Iris pigment epithelial cell (primary cell): ENCODE results near the gene SLC7A6OS.

ENCODE experiments used
- DNase-seq: peaks from one replicate; pipeline ENCODE4 v3.0.0-alpha.2; 2011; ENCODE audit warnings: low read depth

Gene SLC7A6OS

GRCh38 chr16:68279726-68280558, 30.8 kb downstream of the SLC7A6OS start:
- no peak for DNase-seq

- no peak for DNase-seq
Measured at GRCh38 chr16:68276223-68276622, 34.5 kb downstream of the SLC7A6OS start.

GRCh38 chr16:68275611-68276191, 35.0 kb downstream of the SLC7A6OS start:
- DNase-seq = no peak

GRCh38 chr16:68274441-68274840, 36.3 kb downstream of the SLC7A6OS start:
- DNase-seq = no peak

GRCh38 chr16:68273896-68274295, 36.9 kb downstream of the SLC7A6OS start:
- no peak for DNase-seq

GRCh38 chr16:68273459-68273858, 37.3 kb downstream of the SLC7A6OS start:
- DNase-seq = no peak

- DNase-seq = no peak
Measured at GRCh38 chr16:68272507-68273209, 38.1 kb downstream of the SLC7A6OS start.

GRCh38 chr16:68270353-68270752, 40.4 kb downstream of the SLC7A6OS start:
- no peak for DNase-seq

GRCh38 chr16:68269793-68270192, 41.0 kb downstream of the SLC7A6OS start:
- no peak for DNase-seq

GRCh38 chr16:68267612-68268405, 42.9 kb downstream of the SLC7A6OS start:
- DNase-seq = no peak

GRCh38 chr16:68265078-68265920, 45.4 kb downstream of the SLC7A6OS start:
- peak; percentile 78 for DNase-seq

- DNase-seq = peak; percentile 79
Measured at GRCh38 chr16:68264128-68265077, 46.3 kb downstream of the SLC7A6OS start, which contains the start of gene SLC7A6. Gene SLC7A6 (plus strand): TSS chr16:68264526. CDS start chr16:68274727, 10,201 bp downstream.

- DNase-seq = no peak
Measured at GRCh38 chr16:68263559-68264127, 47.1 kb downstream of the SLC7A6OS start.

GRCh38 chr16:68259007-68259825, 51.5 kb downstream of the SLC7A6OS start:
- DNase-seq = peak; percentile 34

- peak; percentile 73 for DNase-seq
Measured at GRCh38 chr16:68257906-68258800, 52.6 kb downstream of the SLC7A6OS start.

- no peak for DNase-seq
Measured at GRCh38 chr16:68257251-68257905, 53.4 kb downstream of the SLC7A6OS start.

GRCh38 chr16:68255712-68256111, 55.0 kb downstream of the SLC7A6OS start:
- no peak for DNase-seq
